Upper lobe of left lung (tissue), 4 donors: ENCODE results near the gene TMEM154.

Source experiments
- CTCF ChIP-seq, 6 experiments: fragments of 450-650 bp in 4 of 6; fragments of 200-600 bp in 2 of 6; sonication (generic) in 2 of 6; IDR thresholded peaks; one replicate each; pipeline ENCODE4 v1.5.1; 2016 to 2019; ENCODE audit warnings: antibody characterized with exemption in 6 of 6
- POLR2A ChIP-seq, 4 donors: fragments of 450-650 bp; IDR thresholded peaks; one replicate each; pipeline ENCODE4 v1.5.1; 2016 to 2017; ENCODE audit warnings: antibody characterized with exemption in 4 of 4, mild to moderate bottlenecking in 2 of 4

GRCh38 chr4:152579107-152579764 is 100.6 kb downstream of the TMEM154 start:
- TF ChIP-seq CTCF (IDR thresholded peaks at IDR 0.05) (no peak), POLR2A (IDR thresholded peaks at IDR 0.05) (no peak)
